HepG2 (cell line): ENCODE measurements around the gene ADARB2. TPM values are rescaled to one million over a fixed set of nuclear protein-coding genes. Genes with fewer than 3 reads are reported as not detected.

Experiments
- ATAC-seq: fragments of 200-7000 bp; cut with Tn5 transposase; 3 replicates; pipeline ENCODE4 v1.9.1; 2020; ENCODE audit warnings: mild to moderate bottlenecking, moderate library complexity
- BruUV-seq: library from RNA; stranded (reverse); fragments of 400-500 nt; replicated peaks from 2 replicates; lab custom pipeline; 2021; lab: Mats Ljungman, UMichigan
- CTCF ChIA-PET: fragments of 300-600 bp; formaldehyde crosslinking; extraction: SDS; loops from one replicate; lab custom pipeline; 2021; ENCODE audit warnings: low total read pairs, inconsistent platforms, low intra/inter-chr PET ratio; lab: Yijun Ruan, JAX
- POLR2A ChIA-PET: fragments of 350-600 bp; sonication (Branson Sonifier 250); formaldehyde crosslinking; loops from one replicate; lab custom pipeline; 2020; ENCODE audit warnings: antibody characterized with exemption, inconsistent platforms; lab: Yijun Ruan, JAX
- DNase-seq: peaks from one replicate; pipeline ENCODE4 v3.0.0-alpha.2; 2015; ENCODE audit warnings: low spot score
- FAIRE-seq: peaks from 3 replicates; lab custom pipeline; 2011; peaks lifted over from hg19 to GRCh38; lab: Jason Lieb, UNC
- H2AFZ ChIP-seq: one replicate; pipeline ENCODE4 v1.6.1; 2011; ENCODE audit warnings: low read length, inconsistent platforms
- H3K27ac ChIP-seq: fragments of 300-600 bp; 3 replicates; pipeline ENCODE4 v1.8.0; 2011; ENCODE audit warnings: mixed run types, mild to moderate bottlenecking, mixed read lengths, low read length, inconsistent platforms; ENCODE audit not compliant: insufficient read depth; ENCODE audit errors: extremely low read length
- H3K27me3 ChIP-seq, 2 experiments: fragments of 200-600 bp in 1 of 2; 2 replicates in 1 of 2; 3 replicates in 1 of 2; pipeline versions ENCODE4 v1.6.0 to v1.8.0; 2011; ENCODE audit warnings: low read length in 2 of 2, mild to moderate bottlenecking in 2 of 2, moderate library complexity in 2 of 2, inconsistent platforms in 1 of 2; ENCODE audit not compliant: insufficient read depth in 2 of 2, control insufficient read depth in 1 of 2
- H3K36me3 ChIP-seq, 2 experiments: fragments of 200-600 bp in 1 of 2; replicated peaks in 1 of 2; 2 replicates in 1 of 2; 3 replicates in 1 of 2; pipeline versions ENCODE4 v1.5.1 to v1.8.0; 2011; ENCODE audit warnings: low read length in 2 of 2, inconsistent platforms in 1 of 2; ENCODE audit not compliant: insufficient read depth in 2 of 2, control insufficient read depth in 1 of 2
- H3K4me1 ChIP-seq: 2 replicates; pipeline ENCODE4 v1.5.1; 2012; ENCODE audit warnings: low read length, inconsistent platforms; ENCODE audit not compliant: insufficient read depth
- H3K4me2 ChIP-seq: 2 replicates; pipeline ENCODE4 v1.6.0; 2011; ENCODE audit warnings: low read depth, low read length, inconsistent platforms
- H3K4me3 ChIP-seq, 3 experiments: fragments of 200-600 bp in 1 of 3; sonication (generic), shearing (Covaris generic) in 1 of 3; replicated peaks in 1 of 3; 2 replicates each; pipeline ENCODE4 v1.5.1; 2011 to 2016; ENCODE audit warnings: low read length in 3 of 3, inconsistent platforms in 2 of 3, low read depth in 2 of 3, mild to moderate bottlenecking in 2 of 3, control low read depth in 1 of 3, mixed read lengths in 1 of 3; ENCODE audit not compliant: insufficient read depth in 1 of 3
- H3K79me2 ChIP-seq: one replicate; pipeline ENCODE4 v1.6.1; 2011; ENCODE audit warnings: low read length, inconsistent platforms; ENCODE audit not compliant: insufficient read depth
- H3K9ac ChIP-seq: 2 replicates; pipeline ENCODE4 v1.6.0; 2011; ENCODE audit warnings: mild to moderate bottlenecking, low read depth, low read length, inconsistent platforms; ENCODE audit not compliant: insufficient read depth
- H3K9me3 ChIP-seq: 2 replicates; pipeline ENCODE4 v1.5.1; 2012; ENCODE audit warnings: mild to moderate bottlenecking, low read length
- H4K20me1 ChIP-seq: 2 replicates; pipeline ENCODE4 v1.6.0; 2011; ENCODE audit warnings: inconsistent platforms, mild to moderate bottlenecking, low read length, moderate library complexity; ENCODE audit not compliant: insufficient read depth
- DRAP1 ChIP-seq: IDR thresholded peaks from 2 replicates; pipeline ENCODE4 v1.6.1; 2016; ENCODE audit warnings: missing genetic modification reagents, missing compliant biosample characterization
- GABPB1 ChIP-seq: IDR thresholded peaks from 2 replicates; pipeline ENCODE4 v1.6.1; 2016; ENCODE audit warnings: mild to moderate bottlenecking, missing genetic modification reagents, moderate library complexity, missing compliant biosample characterization
- MNT ChIP-seq: fragments of 450-650 bp; IDR thresholded peaks from 2 replicates; pipeline ENCODE4 v1.6.1; 2016
- PHB2 ChIP-seq: fragments of 450-650 bp; IDR thresholded peaks from 2 replicates; pipeline ENCODE4 v1.6.1; 2018; ENCODE audit not compliant: partially characterized antibody
- SALL1 ChIP-seq: sonication (generic); formaldehyde crosslinking; IDR thresholded peaks from 2 replicates; pipeline ENCODE4 v1.8.0; 2022; ENCODE audit warnings: mild to moderate bottlenecking, missing genetic modification reagents
- SP1 ChIP-seq, 2 experiments: fragments of 450-650 bp in 1 of 2; sonication (generic) in 1 of 2; formaldehyde crosslinking in 1 of 2; IDR thresholded peaks; 2 replicates each; pipeline versions ENCODE4 v1.4.0 to v1.6.1; 2016 to 2020; ENCODE audit warnings: missing genetic modification reagents in 1 of 2
- ZNF138 ChIP-seq: sonication (generic); formaldehyde crosslinking; IDR thresholded peaks from 2 replicates; pipeline ENCODE4 v1.5.0; 2020; ENCODE audit warnings: mild to moderate bottlenecking, low read depth, missing genetic modification reagents
- ZNF280B ChIP-seq: sonication (generic); formaldehyde crosslinking; IDR thresholded peaks from 2 replicates; pipeline ENCODE4 v1.5.0; 2020; ENCODE audit warnings: missing genetic modification reagents, mild to moderate bottlenecking, borderline replicate concordance
- ZNF383 ChIP-seq: sonication (generic); formaldehyde crosslinking; IDR thresholded peaks from 2 replicates; pipeline ENCODE4 v1.4.0; 2020; ENCODE audit warnings: missing genetic modification reagents, mild to moderate bottlenecking, borderline replicate concordance
- ZNF614 ChIP-seq: IDR thresholded peaks from 2 replicates; pipeline ENCODE4 v1.6.1; 2018; ENCODE audit warnings: missing biosample characterization, missing genetic modification reagents, inconsistent platforms, borderline replicate concordance
- WGBS: methylation state at CpG from one replicate; pipeline ENCODE4 v1.1.6; 2017; ENCODE audit warnings: low lambda C conversion rate; 5-methylcytosine and 5-hydroxymethylcytosine counted together
- in situ Hi-C: cut with HindIII; loops from 2 replicates; pipeline ENCODE4 v1.10.0; 2017; ENCODE audit warnings: low pct_unique_long_range_greater_than_20kb; ENCODE audit not compliant: extremely low pct_ligation_motif_present
- intact Hi-C: fragments of 100-400 bp; cut with micrococcal nuclease; formaldehyde crosslinking; loops from one replicate; pipeline ENCODE4 v1.10.0; 2022; ENCODE audit not compliant: unreplicated experiment
- polyA plus RNA-seq, 8 experiments: library from polyadenylated mRNA; depleted of rRNA in 3 of 8; stranded (reverse) in 7 of 8; unstranded in 1 of 8; fragments of >200 nt; fragmentation: Illumina TruSeq in 4 of 8; extraction: Trizol in 4 of 8; gene quantifications; 2 replicates each; pipeline versions ENCODE4 v1.2.1 to v1.2.3, GENCODE V29; 2011 to 2016; ENCODE audit warnings: low read depth in 4 of 8, missing spikeins in 1 of 8, mixed read lengths in 1 of 8; ENCODE audit not compliant: insufficient read depth in 1 of 8
- total RNA-seq, 5 experiments: library from RNA; depleted of rRNA; stranded (reverse); fragments of >200 nt; fragmentation: Illumina TruSeq; extraction: Trizol; gene quantifications; 2 replicates each; pipeline ENCODE4 v1.2.3, GENCODE V29; 2016; ENCODE audit warnings: low read depth in 1 of 5
- TF ChIP-seq, protein P1 (sequence below): sonication (generic); formaldehyde crosslinking; IDR thresholded peaks from 2 replicates; pipeline ENCODE4 v1.8.0; 2022; ENCODE audit warnings: mild to moderate bottlenecking, missing genetic modification reagents

ADARB2 gene
- total and polyA plus RNA-seq, 2 of the 13 experiments (the other 11 are each of a cell fraction or from before 2014, with no cell fraction given) = not detected

DNA sequence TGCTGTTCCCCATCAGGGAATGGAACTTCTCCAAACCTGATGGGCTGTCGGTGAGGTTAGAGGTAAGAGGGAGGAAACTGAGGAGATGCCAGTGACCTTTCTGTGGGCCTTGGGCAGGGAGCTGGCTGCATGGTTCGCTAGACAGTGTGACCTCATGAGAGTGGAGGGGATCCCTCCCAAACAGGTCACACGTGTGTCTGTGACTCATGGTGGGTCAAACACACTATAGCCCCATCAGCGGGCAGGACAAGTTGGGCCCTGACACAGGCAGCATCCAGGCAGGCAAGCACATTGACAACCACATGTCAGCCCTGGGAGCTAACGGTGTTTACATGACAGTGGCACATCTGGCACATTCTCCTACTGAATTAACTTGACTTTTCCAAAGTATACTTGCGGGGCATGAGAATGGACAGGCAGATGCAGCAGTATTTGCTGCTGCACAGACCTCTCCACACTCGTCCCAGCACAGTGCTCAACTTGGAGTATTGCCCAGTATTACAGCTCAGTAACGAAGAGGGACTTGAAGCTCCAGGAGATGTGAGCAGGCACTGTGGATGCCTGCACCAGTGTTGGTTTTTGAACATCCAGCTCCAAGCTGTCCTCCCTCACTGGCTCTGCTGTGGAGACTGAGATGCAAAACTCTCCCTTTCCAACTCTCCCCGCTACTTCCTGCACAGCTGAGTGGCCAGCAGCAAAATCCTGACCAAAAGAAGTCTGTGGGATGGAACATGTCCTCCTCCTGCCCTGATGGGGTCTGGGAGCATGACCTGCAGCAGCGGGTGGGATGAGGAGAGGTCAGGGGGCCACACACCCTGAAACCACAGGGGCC lies 481.5 kb downstream of the ADARB2 start:
- H4K20me1 ChIP-seq = no peaks in the 10 kb centered on the region
- ATAC-seq = no peak
- BruUV-seq = no TSS peak
- no peaks in the 10 kb centered on the region for H3K9me3 ChIP-seq
- no peaks in the 10 kb centered on the region for H3K79me2 ChIP-seq
- POLR2A ChIA-PET = no interaction called here
- intact Hi-C loops = no loop called here
- H3K4me1 ChIP-seq = no peaks in the 10 kb centered on the region
- H3K36me3 ChIP-seq = no peaks in the 10 kb centered on the region
- no peak for FAIRE-seq
- H3K27ac ChIP-seq = no peak overlapping the region
- H3K9ac ChIP-seq = no peak overlapping the region
- no peak overlapping the region for H3K4me2 ChIP-seq
- 19% methylated on average over 7 of the region's 10 CpGs for WGBS
- TF ChIP-seq MNT (0 out of 2 replicates have a peak, but pooled peaks have one; percentile 11), SALL1 (no peak)
- TF ChIP-seq, all 625 proteins: peak for 1
- CTCF ChIA-PET = no interaction called here
- Histone ChIP-seq H3K4me3 (no peak overlapping the region), H3K27me3 (peaks cover 2% of the 10 kb centered on the region in 2 experiments; a peak in 2 of 5 replicates), H2AFZ (no peak overlapping the region)
- in situ Hi-C loops = no loop called here
- no peak for DNase-seq

GRCh38 chr10:1255118-1255517 lies 482.2 kb downstream of the ADARB2 start:
- ATAC-seq = no peak
- in situ Hi-C loops = no loop called here
- BruUV-seq = no TSS peak
- DNase-seq = no peak
- Histone ChIP-seq H4K20me1 (no peaks in the 10 kb centered on the region), H3K9ac (no peak overlapping the region), H3K27ac (no peak overlapping the region), H3K4me1 (no peaks in the 10 kb centered on the region), H3K9me3 (no peaks in the 10 kb centered on the region), H3K4me2 (no peak overlapping the region), H3K27me3 (peaks cover 2% of the 10 kb centered on the region in 2 experiments; a peak in 2 of 5 replicates), H3K4me3 (no peak overlapping the region), H2AFZ (no peak overlapping the region), H3K79me2 (no peaks in the 10 kb centered on the region), H3K36me3 (no peaks in the 10 kb centered on the region)
- intact Hi-C loops = no loop called here
- FAIRE-seq = no peak
- ChIA-PET POLR2A (no interaction called here), CTCF (no interaction called here)
- 4% methylated on average over 6 of the region's 9 CpGs for WGBS
- TF ChIP-seq ZNF138 (CRISPR knock-in tag) (no peak), GABPB1 (CRISPR knock-in tag) (0 out of 2 replicates have a peak, but pooled peaks have one; percentile 35), ZNF383 (CRISPR knock-in tag) (no peak), ZNF614 (CRISPR knock-in tag) (no peak), DRAP1 (CRISPR knock-in tag) (no peak), SP1 (IDR thresholded peaks at IDR 0.05) (no peak), SP1 (CRISPR knock-in tag; IDR thresholded peaks at IDR 0.05) (no peak), ZNF280B (CRISPR knock-in tag) (no peak), PHB2 (no peak)
- TF ChIP-seq, protein P1, sequence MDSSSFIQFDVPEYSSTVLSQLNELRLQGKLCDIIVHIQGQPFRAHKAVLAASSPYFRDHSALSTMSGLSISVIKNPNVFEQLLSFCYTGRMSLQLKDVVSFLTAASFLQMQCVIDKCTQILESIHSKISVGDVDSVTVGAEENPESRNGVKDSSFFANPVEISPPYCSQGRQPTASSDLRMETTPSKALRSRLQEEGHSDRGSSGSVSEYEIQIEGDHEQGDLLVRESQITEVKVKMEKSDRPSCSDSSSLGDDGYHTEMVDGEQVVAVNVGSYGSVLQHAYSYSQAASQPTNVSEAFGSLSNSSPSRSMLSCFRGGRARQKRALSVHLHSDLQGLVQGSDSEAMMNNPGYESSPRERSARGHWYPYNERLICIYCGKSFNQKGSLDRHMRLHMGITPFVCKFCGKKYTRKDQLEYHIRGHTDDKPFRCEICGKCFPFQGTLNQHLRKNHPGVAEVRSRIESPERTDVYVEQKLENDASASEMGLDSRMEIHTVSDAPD = no peak
